ENCODE results near the gene CRY2. TPM values are rescaled to one million over a fixed set of nuclear protein-coding genes. Genes with fewer than 3 reads are reported as not detected.

Gene CRY2
- total and polyA plus RNA-seq, 12 donors, result 16.8 to 131 (median 86.6) TPM

DNA sequence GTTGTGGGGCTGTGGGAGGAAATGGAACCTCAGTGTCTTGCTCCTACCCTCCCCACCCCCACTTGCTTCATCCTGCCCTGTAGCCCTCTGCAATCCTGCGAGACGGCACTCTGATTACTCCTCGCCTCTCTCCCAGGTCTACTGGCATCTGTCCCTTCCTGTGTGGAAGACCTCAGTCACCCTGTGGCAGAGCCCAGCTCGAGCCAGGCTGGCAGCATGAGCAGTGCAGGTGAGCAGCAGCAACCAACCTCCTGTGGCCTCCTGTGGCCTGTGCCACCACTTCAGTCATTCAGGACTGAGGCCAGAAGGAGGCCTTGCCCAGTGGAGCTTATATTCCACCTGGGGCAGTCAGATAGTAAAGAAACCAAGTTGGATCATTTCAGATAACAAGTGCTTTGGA lies 23.4 kb downstream of the CRY2 start:
- Histone ChIP-seq H3K27ac (no peak overlapping the region), H3K4me1 (peaks cover 0 to 7% (median 0%) of the 10 kb centered on the region in 9 donors), H3K4me3 (no peak overlapping the region), H3K36me3 (peaks cover 11 to 100% (median 84%) of the 10 kb centered on the region in 9 donors), H3K9me3 (no peaks in the 10 kb centered on the region), H3K27me3 (no peaks in the 10 kb centered on the region)
- DNase-seq, result no peak
- intact Hi-C loops (cut with DNase I), result loop anchor here in 4 of 10 donors (10.0 kb wide), 1 partner anchor 134 kb away; no protein-coding TSS in a partner anchor
- TF ChIP-seq, protein P1, sequence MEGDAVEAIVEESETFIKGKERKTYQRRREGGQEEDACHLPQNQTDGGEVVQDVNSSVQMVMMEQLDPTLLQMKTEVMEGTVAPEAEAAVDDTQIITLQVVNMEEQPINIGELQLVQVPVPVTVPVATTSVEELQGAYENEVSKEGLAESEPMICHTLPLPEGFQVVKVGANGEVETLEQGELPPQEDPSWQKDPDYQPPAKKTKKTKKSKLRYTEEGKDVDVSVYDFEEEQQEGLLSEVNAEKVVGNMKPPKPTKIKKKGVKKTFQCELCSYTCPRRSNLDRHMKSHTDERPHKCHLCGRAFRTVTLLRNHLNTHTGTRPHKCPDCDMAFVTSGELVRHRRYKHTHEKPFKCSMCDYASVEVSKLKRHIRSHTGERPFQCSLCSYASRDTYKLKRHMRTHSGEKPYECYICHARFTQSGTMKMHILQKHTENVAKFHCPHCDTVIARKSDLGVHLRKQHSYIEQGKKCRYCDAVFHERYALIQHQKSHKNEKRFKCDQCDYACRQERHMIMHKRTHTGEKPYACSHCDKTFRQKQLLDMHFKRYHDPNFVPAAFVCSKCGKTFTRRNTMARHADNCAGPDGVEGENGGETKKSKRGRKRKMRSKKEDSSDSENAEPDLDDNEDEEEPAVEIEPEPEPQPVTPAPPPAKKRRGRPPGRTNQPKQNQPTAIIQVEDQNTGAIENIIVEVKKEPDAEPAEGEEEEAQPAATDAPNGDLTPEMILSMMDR (IDR thresholded peaks at IDR 0.05), result no peak
- WGBS, 2 donors, result 75 to 77% methylated on average over 4 of the region's 4 CpGs
- no peak for ATAC-seq

DNA sequence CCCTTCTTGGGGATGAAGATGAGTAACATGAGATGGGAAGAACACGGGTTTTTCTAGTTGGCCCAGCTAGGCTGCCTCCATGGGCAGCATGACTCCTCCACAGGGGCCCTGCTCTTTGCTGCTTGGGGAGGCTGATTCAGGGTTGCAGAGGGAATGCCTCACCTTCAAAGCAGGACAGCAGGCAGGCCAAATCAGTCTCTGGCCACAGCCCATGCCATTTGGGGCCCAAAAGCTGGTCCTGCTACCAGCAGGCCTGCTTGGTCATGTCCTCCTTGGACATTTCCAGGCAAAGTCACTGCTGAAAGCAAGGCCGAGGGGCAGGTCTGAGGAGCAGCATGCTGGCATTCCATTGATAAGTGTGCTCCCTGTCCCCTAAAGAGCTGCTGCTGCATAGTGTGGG lies 24.4 kb downstream of the CRY2 start:
- TF ChIP-seq, protein P1 (IDR thresholded peaks at IDR 0.05), result no peak
- intact Hi-C loops (cut with DNase I), result loop anchor here in 4 of 10 donors (10.0 kb wide), 1 partner anchor 133 kb away; no protein-coding TSS in a partner anchor
- Histone ChIP-seq H3K27me3 (no peaks in the 10 kb centered on the region), H3K9me3 (no peaks in the 10 kb centered on the region), H3K4me3 (no peak overlapping the region), H3K36me3 (peaks cover 11 to 100% (median 75%) of the 10 kb centered on the region in 9 donors), H3K27ac (no peak overlapping the region), H3K4me1 (peaks cover 0 to 8% (median 0%) of the 10 kb centered on the region in 9 donors)
- no peak for ATAC-seq
- no peak for DNase-seq
- WGBS, 2 donors, result 81 to 88% methylated on average over 2 of the region's 2 CpGs

DNA sequence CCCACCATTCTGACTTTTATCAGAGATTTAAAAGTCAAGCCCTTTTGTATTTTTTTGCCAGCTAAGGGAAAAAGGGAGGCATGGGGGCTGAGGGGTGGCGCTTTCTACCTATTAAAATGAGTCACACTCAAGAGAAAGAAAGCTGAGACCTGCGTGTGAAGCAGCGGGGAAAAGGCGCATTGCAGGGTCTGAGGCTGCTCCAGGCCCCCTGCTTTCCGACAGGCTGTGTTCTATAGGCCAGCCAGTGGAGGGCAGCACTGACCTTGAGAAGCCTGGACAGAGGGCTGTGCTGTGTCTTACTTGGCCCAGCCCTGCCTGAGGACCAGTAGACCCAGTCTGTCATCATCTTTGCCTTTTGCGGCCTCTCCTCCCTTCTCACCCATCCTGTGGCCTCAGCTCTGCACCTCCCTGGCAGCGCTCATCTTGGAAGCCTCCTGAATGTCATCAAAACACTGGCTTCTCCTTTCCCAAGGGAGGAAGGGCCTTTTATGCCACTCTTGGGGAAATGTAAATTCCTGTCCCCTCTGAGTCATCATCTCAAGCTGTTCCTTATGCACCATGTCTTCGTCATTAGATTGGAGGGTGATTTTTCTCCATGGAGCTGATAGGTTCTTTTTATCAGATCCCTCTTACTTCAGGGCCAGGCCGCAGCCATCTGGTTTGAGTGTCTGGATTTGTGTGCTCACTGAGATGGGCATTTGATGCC lies 25.5 kb downstream of the CRY2 start:
- H3K9me3 ChIP-seq, result no peaks in the 10 kb centered on the region
- no peak overlapping the region for H3K4me3 ChIP-seq
- TF ChIP-seq, protein P1 (IDR thresholded peaks at IDR 0.05), result peak; percentile 30 to 73 (median 66)
- H3K36me3 ChIP-seq, result peaks cover 11 to 100% (median 65%) of the 10 kb centered on the region in 9 donors
- H3K27me3 ChIP-seq, result no peaks in the 10 kb centered on the region
- 59 to 63% methylated on average over 9 of the region's 9 CpGs for WGBS, 2 donors
- intact Hi-C loops (cut with DNase I), result loop anchor here in 4 of 10 donors (10.0 kb wide), 1 partner anchor 132 kb away; no protein-coding TSS in a partner anchor
- peaks cover 0 to 11% (median 0%) of the 10 kb centered on the region in 9 donors for H3K4me1 ChIP-seq
- H3K27ac ChIP-seq, result no peak overlapping the region
- DNase-seq, result peak in 1 of 2 donors; percentile 31
- ATAC-seq, result peak; percentile 63 to 77 (median 70)

DNA sequence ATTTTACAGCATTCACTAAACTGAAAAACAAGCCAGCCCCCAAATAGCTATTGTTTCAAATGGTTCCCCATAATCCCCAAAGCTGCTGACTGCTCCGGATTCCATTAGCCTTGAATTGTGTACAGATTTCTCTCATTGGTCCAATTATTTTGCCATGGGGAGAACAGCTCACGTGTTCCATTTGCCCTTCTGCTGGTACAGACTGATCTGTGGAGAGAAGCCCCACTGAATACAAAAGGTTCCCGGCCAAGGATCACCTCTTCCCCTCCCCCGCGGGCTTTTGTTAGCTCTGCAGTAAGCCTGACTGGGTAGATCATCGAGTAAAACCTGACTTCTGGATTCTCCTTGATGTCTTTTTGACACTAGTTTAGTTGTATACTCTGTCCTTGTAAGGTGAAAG lies 29.1 kb downstream of the CRY2 start:
- TF ChIP-seq, protein P1 (IDR thresholded peaks at IDR 0.05), result no peak
- H3K27ac ChIP-seq, result no peak overlapping the region
- ATAC-seq (peak in 4 of 8 donors; percentile 26 to 85 (median 36)), DNase-seq (no peak)
- 63 to 69% methylated on average over 6 of the region's 6 CpGs for WGBS, 2 donors
- no peaks in the 10 kb centered on the region for H3K27me3 ChIP-seq
- peaks cover 0 to 100% (median 56%) of the 10 kb centered on the region in 9 donors for H3K36me3 ChIP-seq
- intact Hi-C loops (cut with DNase I), result loop anchor here in 4 of 10 donors (10.0 kb wide), 1 partner anchor 128 kb away; no protein-coding TSS in a partner anchor
- H3K4me3 ChIP-seq, result no peak overlapping the region
- H3K4me1 ChIP-seq, result peaks cover 0 to 17% (median 5%) of the 10 kb centered on the region in 9 donors
- no peaks in the 10 kb centered on the region for H3K9me3 ChIP-seq

Data from heart right ventricle (tissue), 16 donors.